SU-DHL-6 (cell line): ENCODE measurements around the gene FAT1.

Experiments used
- EZH2phosphoT487 ChIP-seq: fragments of 200-600 bp; sonication (generic), shearing (Covaris generic); conservative IDR thresholded peaks from 2 replicates; pipeline ENCODE4 v1.6.1; 2018; ENCODE audit warnings: mild to moderate bottlenecking, antibody characterized with exemption, low read length, moderate library complexity, mixed read lengths
- TF ChIP-seq, protein P1 (sequence below): fragments of 200-600 bp; sonication (generic); IDR thresholded peaks from one replicate; pipeline ENCODE4 v1.5.1; 2017; ENCODE audit warnings: antibody characterized with exemption, mild to moderate bottlenecking, low read length, moderate library complexity; ENCODE audit not compliant: insufficient read depth, poor library complexity, severe bottlenecking

DNA sequence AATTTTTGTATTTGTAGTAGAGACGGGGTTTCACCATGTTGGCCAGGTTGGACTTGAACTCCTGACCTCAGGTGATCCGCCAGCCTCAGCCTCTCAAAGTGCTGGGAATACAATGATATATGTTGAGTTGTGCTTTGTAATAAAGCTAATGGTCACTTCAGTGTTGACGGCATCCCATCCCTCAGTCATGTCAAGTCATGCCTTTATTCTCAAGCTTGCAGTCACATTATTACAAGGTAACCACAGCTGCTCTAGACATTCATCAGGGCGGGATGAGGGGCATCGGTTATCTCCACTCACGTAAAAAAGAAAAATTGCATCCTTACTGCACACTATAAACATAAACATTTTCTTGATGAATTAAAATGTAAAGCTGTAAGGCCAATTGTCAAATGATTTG lies 12.8 kb upstream of the FAT1 start:
- TF ChIP-seq, protein P1, sequence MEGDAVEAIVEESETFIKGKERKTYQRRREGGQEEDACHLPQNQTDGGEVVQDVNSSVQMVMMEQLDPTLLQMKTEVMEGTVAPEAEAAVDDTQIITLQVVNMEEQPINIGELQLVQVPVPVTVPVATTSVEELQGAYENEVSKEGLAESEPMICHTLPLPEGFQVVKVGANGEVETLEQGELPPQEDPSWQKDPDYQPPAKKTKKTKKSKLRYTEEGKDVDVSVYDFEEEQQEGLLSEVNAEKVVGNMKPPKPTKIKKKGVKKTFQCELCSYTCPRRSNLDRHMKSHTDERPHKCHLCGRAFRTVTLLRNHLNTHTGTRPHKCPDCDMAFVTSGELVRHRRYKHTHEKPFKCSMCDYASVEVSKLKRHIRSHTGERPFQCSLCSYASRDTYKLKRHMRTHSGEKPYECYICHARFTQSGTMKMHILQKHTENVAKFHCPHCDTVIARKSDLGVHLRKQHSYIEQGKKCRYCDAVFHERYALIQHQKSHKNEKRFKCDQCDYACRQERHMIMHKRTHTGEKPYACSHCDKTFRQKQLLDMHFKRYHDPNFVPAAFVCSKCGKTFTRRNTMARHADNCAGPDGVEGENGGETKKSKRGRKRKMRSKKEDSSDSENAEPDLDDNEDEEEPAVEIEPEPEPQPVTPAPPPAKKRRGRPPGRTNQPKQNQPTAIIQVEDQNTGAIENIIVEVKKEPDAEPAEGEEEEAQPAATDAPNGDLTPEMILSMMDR, result no peak
- TF ChIP-seq EZH2phosphoT487, result no peak
